Vagina (tissue), 2 donors: ENCODE data around the gene RAPGEF5. TPM values are rescaled to one million over a fixed set of nuclear protein-coding genes. Genes with fewer than 3 reads are reported as not detected.

Source experiments
- DNase-seq, 2 donors: peaks; one replicate each; pipeline ENCODE4 v3.0.0-alpha.2; 2017; ENCODE audit errors: extremely low spot score in 2 of 2
- H3K27ac ChIP-seq: fragments of 200-600 bp; sonication (generic); one replicate; pipeline ENCODE4 v1.5.1; 2019
- H3K27me3 ChIP-seq: fragments of 200-600 bp; sonication (generic); one replicate; pipeline ENCODE4 v1.5.1; 2019
- H3K36me3 ChIP-seq, 2 donors: fragments of 200-600 bp; sonication (generic); one replicate each; pipeline ENCODE4 v1.5.1; 2017 to 2019
- H3K4me1 ChIP-seq: fragments of 200-600 bp; sonication (generic); one replicate; pipeline ENCODE4 v1.5.1; 2019
- H3K4me3 ChIP-seq, 2 donors: fragments of 200-600 bp; sonication (generic); 1 replicate in 1 of 2; 2 replicates in 1 of 2; pipeline ENCODE4 v1.5.1; 2016 to 2019
- H3K9me3 ChIP-seq: fragments of 200-600 bp; sonication (generic); one replicate; pipeline ENCODE4 v1.5.1; 2019
- POLR2A ChIP-seq, 2 donors: fragments of 450-650 bp; IDR thresholded peaks; one replicate each; pipeline ENCODE4 v1.6.1; 2017; ENCODE audit warnings: antibody characterized with exemption in 2 of 2, mild to moderate bottlenecking in 2 of 2, moderate library complexity in 2 of 2
- POLR2AphosphoS5 ChIP-seq, 2 donors: sonication (generic); formaldehyde crosslinking; IDR thresholded peaks; one replicate each; pipeline ENCODE4 v1.9.0; 2017; ENCODE audit warnings: antibody characterized with exemption in 2 of 2, mild to moderate bottlenecking in 2 of 2, low read depth in 1 of 2; ENCODE audit not compliant: insufficient read depth in 1 of 2
- intact Hi-C: fragments of 100-400 bp; cut with DNase I; formaldehyde crosslinking; loops from one replicate; pipeline ENCODE4 v1.15.1; 2023
- total RNA-seq: library from RNA; depleted of rRNA; stranded (reverse); fragments of >200 nt; gene quantifications from one replicate; pipeline ENCODE4 v1.2.3, GENCODE V29; 2016
- TF ChIP-seq, protein P1 (sequence below), 3 experiments: fragments of 450-650 bp in 2 of 3; fragments of 200-600 bp in 1 of 3; sonication (generic) in 1 of 3; IDR thresholded peaks; one replicate each; pipeline ENCODE4 v1.5.1; 2017 to 2019; ENCODE audit warnings: antibody characterized with exemption in 3 of 3, mild to moderate bottlenecking in 2 of 3, moderate library complexity in 2 of 3

The RAPGEF5 gene
- total RNA-seq, 1 donor from 2014 or later, result 68.0 TPM

GRCh38 chr7:22355620-22356009 lies 1.3 kb downstream of the RAPGEF5 start:
- Histone ChIP-seq H3K9me3 (no peaks in the 10 kb centered on the region), H3K27ac (no peak overlapping the region), H3K27me3 (no peaks in the 10 kb centered on the region), H3K36me3 (no peaks in the 10 kb centered on the region), H3K4me3 (peak overlapping the region in 1 of 2 donors; percentile 49), H3K4me1 (peaks cover 18% of the 10 kb centered on the region)
- no peak for TF ChIP-seq POLR2A (IDR thresholded peaks at IDR 0.05)
- no peak for TF ChIP-seq POLR2AphosphoS5 (IDR thresholded peaks at IDR 0.05; ENCODE audit: insufficient read depth in 1 of 2, low read depth in 1 of 2)
- TF ChIP-seq, protein P1, sequence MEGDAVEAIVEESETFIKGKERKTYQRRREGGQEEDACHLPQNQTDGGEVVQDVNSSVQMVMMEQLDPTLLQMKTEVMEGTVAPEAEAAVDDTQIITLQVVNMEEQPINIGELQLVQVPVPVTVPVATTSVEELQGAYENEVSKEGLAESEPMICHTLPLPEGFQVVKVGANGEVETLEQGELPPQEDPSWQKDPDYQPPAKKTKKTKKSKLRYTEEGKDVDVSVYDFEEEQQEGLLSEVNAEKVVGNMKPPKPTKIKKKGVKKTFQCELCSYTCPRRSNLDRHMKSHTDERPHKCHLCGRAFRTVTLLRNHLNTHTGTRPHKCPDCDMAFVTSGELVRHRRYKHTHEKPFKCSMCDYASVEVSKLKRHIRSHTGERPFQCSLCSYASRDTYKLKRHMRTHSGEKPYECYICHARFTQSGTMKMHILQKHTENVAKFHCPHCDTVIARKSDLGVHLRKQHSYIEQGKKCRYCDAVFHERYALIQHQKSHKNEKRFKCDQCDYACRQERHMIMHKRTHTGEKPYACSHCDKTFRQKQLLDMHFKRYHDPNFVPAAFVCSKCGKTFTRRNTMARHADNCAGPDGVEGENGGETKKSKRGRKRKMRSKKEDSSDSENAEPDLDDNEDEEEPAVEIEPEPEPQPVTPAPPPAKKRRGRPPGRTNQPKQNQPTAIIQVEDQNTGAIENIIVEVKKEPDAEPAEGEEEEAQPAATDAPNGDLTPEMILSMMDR (IDR thresholded peaks at IDR 0.05), result no peak
- intact Hi-C loops, result loop anchor here (2.0 kb wide), 1 partner anchor 31 kb away; no protein-coding TSS in a partner anchor
- no peak for DNase-seq

DNA sequence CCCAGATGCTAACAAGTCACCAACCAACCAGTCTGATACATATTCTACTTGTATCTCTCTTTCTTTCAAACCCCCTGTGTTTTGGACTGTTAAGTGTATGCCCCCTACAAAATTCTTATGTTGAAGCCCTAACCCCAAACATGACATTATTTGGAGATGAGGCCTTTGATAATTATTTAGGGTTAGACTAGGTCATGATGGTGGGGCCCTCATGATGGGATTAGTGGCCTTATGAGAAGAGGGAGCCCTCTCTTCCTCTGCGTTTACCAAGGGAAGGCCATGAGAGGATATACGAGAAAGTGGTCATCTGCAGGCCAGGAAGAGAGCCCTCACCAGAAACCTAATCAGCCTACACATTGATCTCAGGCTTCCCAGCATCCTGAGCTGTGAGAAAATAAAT lies 2.5 kb downstream of the RAPGEF5 start:
- Histone ChIP-seq H3K4me3 (no peak overlapping the region), H3K27ac (no peak overlapping the region), H3K4me1 (peaks cover 23% of the 10 kb centered on the region), H3K36me3 (no peaks in the 10 kb centered on the region), H3K9me3 (no peaks in the 10 kb centered on the region), H3K27me3 (no peaks in the 10 kb centered on the region)
- TF ChIP-seq, protein P1 (IDR thresholded peaks at IDR 0.05), result no peak
- no peak for TF ChIP-seq POLR2A (IDR thresholded peaks at IDR 0.05)
- TF ChIP-seq POLR2AphosphoS5 (IDR thresholded peaks at IDR 0.05; ENCODE audit: insufficient read depth in 1 of 2, low read depth in 1 of 2), result no peak
- intact Hi-C loops, result loop anchor here (2.0 kb wide), 1 partner anchor 32 kb away; no protein-coding TSS in a partner anchor
- no peak for DNase-seq

- intact Hi-C loops, result no loop called here
- H3K4me3 ChIP-seq, result no peak overlapping the region
- TF ChIP-seq, protein P1 (IDR thresholded peaks at IDR 0.05), result no peak
- TF ChIP-seq POLR2A (IDR thresholded peaks at IDR 0.05) (no peak), POLR2AphosphoS5 (IDR thresholded peaks at IDR 0.05; ENCODE audit: insufficient read depth in 1 of 2, low read depth in 1 of 2) (no peak)
- H3K27ac ChIP-seq, result no peak overlapping the region
- peaks cover 23% of the 10 kb centered on the region for H3K4me1 ChIP-seq
- DNase-seq, result no peak
- no peaks in the 10 kb centered on the region for H3K27me3 ChIP-seq
- no peaks in the 10 kb centered on the region for H3K9me3 ChIP-seq
- H3K36me3 ChIP-seq, result no peaks in the 10 kb centered on the region
Observed at GRCh38 chr7:22352887-22353286, 4.1 kb downstream of the RAPGEF5 start.

- TF ChIP-seq POLR2AphosphoS5 (IDR thresholded peaks at IDR 0.05; ENCODE audit: insufficient read depth in 1 of 2, low read depth in 1 of 2), result no peak
- no peak for TF ChIP-seq POLR2A (IDR thresholded peaks at IDR 0.05)
- TF ChIP-seq, protein P1 (IDR thresholded peaks at IDR 0.05), result no peak
- intact Hi-C loops, result no loop called here
- H3K27me3 ChIP-seq, result no peaks in the 10 kb centered on the region
Observed at GRCh38 chr7:22351878-22352277, 5.1 kb downstream of the RAPGEF5 start.

DNA sequence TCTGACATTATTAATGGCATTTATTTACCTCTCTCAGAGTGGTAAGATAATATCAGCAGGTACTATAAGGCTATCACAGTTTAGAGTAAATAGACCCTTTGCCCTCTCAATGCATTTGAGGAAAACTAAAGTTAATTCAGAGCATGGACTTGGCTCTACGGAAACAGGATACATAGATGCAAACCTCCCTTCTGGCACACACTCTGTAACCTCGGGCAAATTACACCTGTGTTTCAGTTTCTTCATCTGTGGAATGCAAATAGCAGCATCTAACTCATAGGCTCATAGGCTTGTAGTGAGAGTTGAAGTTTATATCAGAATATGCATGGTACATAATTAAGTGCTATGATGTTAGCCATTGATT lies 5.6 kb downstream of the RAPGEF5 start:
- no peak for TF ChIP-seq POLR2AphosphoS5 (IDR thresholded peaks at IDR 0.05; ENCODE audit: insufficient read depth in 1 of 2, low read depth in 1 of 2)
- TF ChIP-seq, protein P1 (IDR thresholded peaks at IDR 0.05), result no peak
- TF ChIP-seq POLR2A (IDR thresholded peaks at IDR 0.05), result no peak
- intact Hi-C loops, result no loop called here
- no peaks in the 10 kb centered on the region for H3K36me3 ChIP-seq

More at GRCh38 chr7:22351878-22352277, 5.1 kb downstream of the RAPGEF5 start:
- no peak for DNase-seq
- Histone ChIP-seq H3K36me3 (no peaks in the 10 kb centered on the region), H3K4me1 (peaks cover 19% of the 10 kb centered on the region), H3K4me3 (no peak overlapping the region), H3K27ac (no peak overlapping the region), H3K9me3 (no peaks in the 10 kb centered on the region)

More for the DNA sequence above, 5.6 kb downstream of the RAPGEF5 start:
- Histone ChIP-seq H3K4me3 (no peak overlapping the region), H3K27ac (no peak overlapping the region), H3K9me3 (no peaks in the 10 kb centered on the region), H3K4me1 (peaks cover 19% of the 10 kb centered on the region), H3K27me3 (no peaks in the 10 kb centered on the region)
- no peak for DNase-seq
